Neuronal stem cell (in vitro differentiated cells): ENCODE data around the gene C1QTNF9B.
A peak's percentile ranks its signal among the peaks of the same experiment; 100 is the strongest.

Experiments
- DNase-seq: peaks from one replicate; pipeline ENCODE4 v3.0.0-alpha.2; 2013; ENCODE audit warnings: low spot score
- H2AFZ ChIP-seq: one replicate; pipeline ENCODE4 v1.6.1; 2013; ENCODE audit warnings: mild to moderate bottlenecking, low read length, inconsistent platforms
- H2AK5ac ChIP-seq: 2 replicates; pipeline ENCODE4 v1.6.1; 2013; ENCODE audit warnings: low read depth, mild to moderate bottlenecking, inconsistent platforms, low read length, moderate library complexity, mixed read lengths
- H2BK120ac ChIP-seq: 2 replicates; pipeline ENCODE4 v1.6.1; 2013; ENCODE audit warnings: low read depth, mild to moderate bottlenecking, inconsistent platforms, low read length, moderate library complexity, mixed read lengths
- H2BK12ac ChIP-seq: one replicate; pipeline ENCODE4 v1.6.1; 2013; ENCODE audit warnings: low read length, inconsistent platforms
- H2BK15ac ChIP-seq: 2 replicates; pipeline ENCODE4 v1.6.1; 2013; ENCODE audit warnings: mild to moderate bottlenecking, low read length, inconsistent platforms, mixed read lengths
- H2BK5ac ChIP-seq: one replicate; pipeline ENCODE4 v1.6.1; 2013; ENCODE audit warnings: inconsistent platforms, mild to moderate bottlenecking, low read length, moderate library complexity
- H3K14ac ChIP-seq: one replicate; pipeline ENCODE4 v1.6.1; 2013; ENCODE audit warnings: low read length, inconsistent platforms
- H3K18ac ChIP-seq: 2 replicates; pipeline ENCODE4 v1.6.1; 2013; ENCODE audit warnings: low read length, inconsistent platforms
- H3K23ac ChIP-seq: 2 replicates; pipeline ENCODE4 v1.6.1; 2013; ENCODE audit warnings: low read depth, mild to moderate bottlenecking, mixed read lengths, low read length, inconsistent platforms; ENCODE audit not compliant: poor library complexity
- H3K27ac ChIP-seq: replicated peaks from 3 replicates; pipeline ENCODE4 v1.5.1; 2013; ENCODE audit warnings: low read length, inconsistent platforms
- H3K27me3 ChIP-seq, 3 experiments: 2 replicates each; pipeline ENCODE4 v1.6.1; 2013; ENCODE audit warnings: low read length in 3 of 3, mild to moderate bottlenecking in 2 of 3, inconsistent platforms in 1 of 3, low read depth in 1 of 3, mixed read lengths in 1 of 3, moderate library complexity in 1 of 3; ENCODE audit not compliant: control insufficient read depth in 3 of 3, insufficient read depth in 3 of 3
- H3K36me3 ChIP-seq, 2 donors: replicated peaks in 1 of 2; 2 replicates each; pipeline ENCODE4 v1.6.1; 2013; ENCODE audit warnings: low read length in 2 of 2; ENCODE audit not compliant: control insufficient read depth in 2 of 2, insufficient read depth in 2 of 2
- H3K4ac ChIP-seq: 2 replicates; pipeline ENCODE4 v1.6.1; 2013; ENCODE audit warnings: inconsistent platforms, mild to moderate bottlenecking, low read length, moderate library complexity
- H3K4me1 ChIP-seq, 2 donors: 1 replicate in 1 of 2; 2 replicates in 1 of 2; pipeline ENCODE4 v1.6.1; 2013; ENCODE audit warnings: low read length in 2 of 2, low read depth in 1 of 2; ENCODE audit not compliant: control insufficient read depth in 2 of 2, insufficient read depth in 1 of 2
- H3K4me2 ChIP-seq: one replicate; pipeline ENCODE4 v1.6.1; 2013; ENCODE audit warnings: mild to moderate bottlenecking, low read length, inconsistent platforms; ENCODE audit not compliant: insufficient read depth, poor library complexity, severe bottlenecking
- H3K4me3 ChIP-seq, 2 donors: 2 replicates each; pipeline ENCODE4 v1.5.1; 2013; ENCODE audit warnings: low read length in 2 of 2, mild to moderate bottlenecking in 2 of 2, inconsistent platforms in 1 of 2, moderate library complexity in 1 of 2
- H3K79me1 ChIP-seq: one replicate; pipeline ENCODE4 v1.6.1; 2013; ENCODE audit warnings: low read depth, mild to moderate bottlenecking, inconsistent platforms, low read length, moderate library complexity
- H3K9ac ChIP-seq: one replicate; pipeline ENCODE4 v1.6.1; 2013; ENCODE audit warnings: mild to moderate bottlenecking, low read depth, low read length, inconsistent platforms; ENCODE audit not compliant: poor library complexity
- H3K9me3 ChIP-seq, 2 donors: replicated peaks in 1 of 2; 2 replicates each; pipeline versions ENCODE3 to v1.6.1; 2013; ENCODE audit warnings: low read length in 2 of 2, mild to moderate bottlenecking in 2 of 2, inconsistent platforms in 1 of 2, low read depth in 1 of 2, mixed read lengths in 1 of 2, moderate library complexity in 1 of 2; ENCODE audit not compliant: control insufficient read depth in 2 of 2, insufficient read depth in 1 of 2
- H4K8ac ChIP-seq: one replicate; pipeline ENCODE4 v1.6.1; 2013; ENCODE audit warnings: low read depth, mild to moderate bottlenecking, inconsistent platforms, low read length, moderate library complexity
- H4K91ac ChIP-seq: one replicate; pipeline ENCODE4 v1.6.1; 2013; ENCODE audit warnings: low read length, low read depth, mild to moderate bottlenecking, inconsistent platforms; ENCODE audit not compliant: poor library complexity
- WGBS, 2 donors: extraction: QIAGEN DNeasy Blood & Tissue Kit; methylation state at CpG; one replicate each; pipeline ENCODE4 v1.1.7; 2013; ENCODE audit warnings: missing lambda C conversion rate in 2 of 2, mixed read lengths in 1 of 2; ENCODE audit not compliant: insufficient read length in 2 of 2, insufficient replicate concordance in 1 of 2; ENCODE audit errors: extremely low coverage in 2 of 2; 5-methylcytosine and 5-hydroxymethylcytosine counted together

Gene C1QTNF9B

DNA sequence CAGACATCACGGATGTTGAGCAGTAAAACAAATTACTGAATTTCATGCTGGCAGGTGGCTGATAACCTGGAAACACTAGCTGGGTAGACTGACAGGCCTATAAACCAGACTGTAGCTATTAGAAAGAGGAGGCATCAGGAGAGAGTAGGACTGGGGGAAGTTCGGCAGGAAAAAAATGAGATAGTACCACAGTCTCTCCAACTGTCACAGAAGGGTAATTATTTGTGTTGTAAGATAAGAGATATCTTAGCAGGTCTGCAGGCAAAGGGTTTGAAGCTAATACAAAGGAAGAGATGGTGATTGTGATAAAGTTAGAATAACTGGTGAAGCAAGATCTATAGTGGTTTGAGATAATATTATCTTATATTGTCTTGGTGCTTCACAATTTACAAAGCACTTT is 49.8 kb downstream of the C1QTNF9B start:
- Histone ChIP-seq H3K4ac (no peak overlapping the region), H3K4me2 (no peak overlapping the region), H3K36me3 (no peaks in the 10 kb centered on the region), H3K79me1 (no peaks in the 10 kb centered on the region), H2AFZ (no peak overlapping the region), H2AK5ac (no peak overlapping the region), H2BK15ac (no peak overlapping the region), H3K9ac (no peak overlapping the region), H2BK5ac (no peak overlapping the region), H3K9me3 (no peaks in the 10 kb centered on the region), H3K4me1 (peaks cover 3 to 7% of the 10 kb centered on the region in 2 donors), H3K23ac (no peak overlapping the region), H3K18ac (no peak overlapping the region), H3K27me3 (peaks cover 0 to 2% (median 0%) of the 10 kb centered on the region in 3 experiments), H2BK12ac (no peak overlapping the region), H3K4me3 (no peak overlapping the region), H3K14ac (no peak overlapping the region), H4K91ac (no peak overlapping the region), H3K27ac (no peak overlapping the region), H4K8ac (no peak overlapping the region), H2BK120ac (no peak overlapping the region)
- no peak for DNase-seq
- no CpG with 5 or more reads among the region's 2 CpGs for WGBS, 2 donors

DNA sequence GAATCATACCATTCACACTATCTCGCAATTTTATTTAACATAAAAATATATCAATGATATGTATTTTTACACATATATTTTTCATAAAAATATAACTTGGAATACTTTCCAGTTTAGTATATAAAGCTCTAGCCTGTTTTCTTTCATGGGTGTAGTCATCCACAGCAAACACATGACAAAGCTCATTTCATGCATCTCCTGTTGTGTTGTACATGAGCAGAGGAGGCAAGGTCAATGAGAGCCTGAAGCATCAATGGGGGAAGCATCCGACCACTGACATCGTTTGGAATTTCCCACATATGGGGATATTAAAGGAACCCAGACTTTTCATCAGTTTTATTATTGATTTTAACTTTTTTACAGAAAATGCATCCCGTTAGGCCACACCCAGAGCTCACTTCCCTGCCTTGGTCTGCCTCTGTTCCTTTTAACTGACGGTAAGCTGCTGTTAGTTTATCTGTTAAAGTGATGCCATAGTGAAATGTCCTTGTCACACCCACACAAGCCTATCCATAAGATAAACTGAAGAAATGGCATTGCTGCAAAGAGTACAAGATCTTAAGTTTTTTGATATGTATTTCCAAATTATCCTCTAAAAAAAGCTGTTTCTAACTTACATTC is 52.1 kb downstream of the C1QTNF9B start:
- H3K4ac ChIP-seq: no peak overlapping the region
- no peak overlapping the region for H2BK15ac ChIP-seq
- no peak for DNase-seq
- H3K4me1 ChIP-seq: peaks cover 3 to 8% of the 10 kb centered on the region in 2 donors
- H3K79me1 ChIP-seq: no peaks in the 10 kb centered on the region
- no peak overlapping the region for H3K9ac ChIP-seq
- no peak overlapping the region for H2AK5ac ChIP-seq
- no peak overlapping the region for H4K8ac ChIP-seq
- no peak overlapping the region for H3K27ac ChIP-seq
- no peaks in the 10 kb centered on the region for H3K9me3 ChIP-seq
- no peak overlapping the region for H3K18ac ChIP-seq
- H3K4me2 ChIP-seq: no peak overlapping the region
- H3K27me3 ChIP-seq: peaks cover 0 to 2% (median 0%) of the 10 kb centered on the region in 3 experiments
- no peak overlapping the region for H2BK5ac ChIP-seq
- no peak overlapping the region for H3K4me3 ChIP-seq
- no peak overlapping the region for H2BK12ac ChIP-seq
- no peak overlapping the region for H3K23ac ChIP-seq
- H3K36me3 ChIP-seq: peaks cover 0 to 4% of the 10 kb centered on the region in 2 donors
- 100% methylated on average over 1 of the region's 5 CpGs; no CpG with 5 or more reads in 1 of the 2 donors for whole genome bisulfite sequencing, 2 donors
- no peak overlapping the region for H3K14ac ChIP-seq
- H4K91ac ChIP-seq: no peak overlapping the region
- no peak overlapping the region for H2AFZ ChIP-seq
- H2BK120ac ChIP-seq: no peak overlapping the region

DNA sequence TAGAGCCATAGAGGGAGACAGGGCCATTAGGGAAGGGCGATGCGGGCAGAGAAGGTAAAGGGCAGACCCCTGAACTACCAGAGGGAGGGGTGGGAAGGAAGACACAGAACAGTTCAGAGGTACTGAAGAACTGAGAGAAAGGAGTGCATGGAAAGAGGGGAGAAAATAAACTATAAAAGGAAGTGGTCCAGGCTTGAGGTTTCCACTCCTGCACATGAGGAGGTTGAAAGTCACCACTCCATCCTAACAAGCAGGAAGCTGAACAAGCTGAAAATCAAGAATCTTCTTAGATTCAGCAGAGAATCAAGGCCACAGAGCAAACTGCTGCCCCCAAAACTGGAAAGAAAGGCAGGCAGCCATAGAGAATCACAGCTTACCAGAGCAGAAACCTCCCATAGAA is 53.2 kb downstream of the C1QTNF9B start:
- no peak for DNase-seq
- Histone ChIP-seq H3K79me1 (no peaks in the 10 kb centered on the region), H3K36me3 (peaks cover 0 to 4% of the 10 kb centered on the region in 2 donors), H4K8ac (no peak overlapping the region), H3K9me3 (no peaks in the 10 kb centered on the region), H2AK5ac (no peak overlapping the region), H3K14ac (no peak overlapping the region), H3K18ac (no peak overlapping the region), H2BK5ac (no peak overlapping the region), H2BK15ac (no peak overlapping the region), H3K4me2 (no peak overlapping the region), H3K23ac (no peak overlapping the region), H3K9ac (no peak overlapping the region), H3K27me3 (peaks cover 0 to 2% (median 0%) of the 10 kb centered on the region in 3 experiments), H2BK12ac (no peak overlapping the region), H3K4me3 (no peak overlapping the region), H2AFZ (no peak overlapping the region), H3K27ac (no peak overlapping the region), H2BK120ac (no peak overlapping the region), H4K91ac (no peak overlapping the region), H3K4ac (no peak overlapping the region), H3K4me1 (peaks cover 3 to 8% of the 10 kb centered on the region in 2 donors)
- no CpG with 5 or more reads among the region's 2 CpGs for WGBS, 2 donors

DNA sequence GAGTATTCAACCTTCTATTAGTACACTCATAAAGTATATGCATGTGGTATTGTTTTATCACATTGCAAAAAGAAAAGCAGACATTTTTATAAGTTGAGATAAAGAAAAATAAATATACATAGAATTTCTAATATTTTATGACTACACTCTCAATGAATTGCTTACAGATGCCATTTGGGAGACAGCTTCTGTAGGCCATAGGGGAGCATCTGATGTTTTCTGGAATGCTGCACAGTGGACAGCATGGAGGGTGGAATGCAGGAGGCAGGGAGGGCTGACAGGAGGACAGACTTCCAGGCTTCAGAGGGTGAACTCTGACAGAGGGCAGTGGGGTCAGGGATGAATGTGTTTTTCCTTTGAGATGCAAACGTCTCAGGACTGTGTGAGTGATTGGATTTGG is 53.9 kb downstream of the C1QTNF9B start:
- H3K79me1 ChIP-seq: no peaks in the 10 kb centered on the region
- H4K91ac ChIP-seq: no peak overlapping the region
- no peak overlapping the region for H3K14ac ChIP-seq
- DNase-seq: peak; percentile 9
- H3K4me1 ChIP-seq: peaks cover 3 to 8% of the 10 kb centered on the region in 2 donors
- no peak overlapping the region for H4K8ac ChIP-seq
- H3K23ac ChIP-seq: no peak overlapping the region
- H3K27me3 ChIP-seq: no peaks in the 10 kb centered on the region
- no peak overlapping the region for H2BK15ac ChIP-seq
- H3K36me3 ChIP-seq: peaks cover 0 to 4% of the 10 kb centered on the region in 2 donors
- no CpG with 5 or more reads among the region's 1 CpG for WGBS, 2 donors
- H2BK5ac ChIP-seq: no peak overlapping the region
- no peak overlapping the region for H2BK120ac ChIP-seq
- no peak overlapping the region for H3K4me2 ChIP-seq
- H3K27ac ChIP-seq: peak overlapping the region; percentile 18
- no peak overlapping the region for H3K18ac ChIP-seq
- H3K4me3 ChIP-seq: no peak overlapping the region
- no peak overlapping the region for H2BK12ac ChIP-seq
- H2AK5ac ChIP-seq: no peak overlapping the region
- H3K4ac ChIP-seq: no peak overlapping the region
- H3K9ac ChIP-seq: no peak overlapping the region
- peak overlapping the region; percentile 25 for H2AFZ ChIP-seq
- H3K9me3 ChIP-seq: no peaks in the 10 kb centered on the region
